ENCODE measurements around the gene AKR1B15.

The AKR1B15 gene

GRCh38 chr7:134593530-134594392, 44.9 kb downstream of the AKR1B15 start:
- DNase-seq: peak; percentile 13
- H3K27ac ChIP-seq: no peak overlapping the region
- no peak for TF ChIP-seq CTCF (IDR thresholded peaks at IDR 0.05; ENCODE audit: low read depth, low read length)

GRCh38 chr7:134594877-134595276, 46.0 kb downstream of the AKR1B15 start:
- H3K4me3 ChIP-seq (ENCODE audit: low read depth, low read length): no peak overlapping the region
- no peak overlapping the region for H3K27ac ChIP-seq
- peaks cover 17% of the 10 kb centered on the region for H3K9me3 ChIP-seq (ENCODE audit: severe bottlenecking)
- TF ChIP-seq CTCF (IDR thresholded peaks at IDR 0.05; ENCODE audit: low read depth, low read length): no peak
- no peaks in the 10 kb centered on the region for H3K27me3 ChIP-seq (ENCODE audit: insufficient read depth, low read depth, severe bottlenecking)
- no peaks in the 10 kb centered on the region for H3K36me3 ChIP-seq
- DNase-seq: no peak

More at GRCh38 chr7:134593530-134594392, 44.9 kb downstream of the AKR1B15 start:
- Histone ChIP-seq H3K27me3 (ENCODE audit: insufficient read depth, low read depth, severe bottlenecking) (no peaks in the 10 kb centered on the region), H3K36me3 (no peaks in the 10 kb centered on the region), H3K9me3 (ENCODE audit: severe bottlenecking) (peaks cover 15% of the 10 kb centered on the region), H3K4me3 (ENCODE audit: low read depth, low read length) (no peak overlapping the region)

GRCh38 chr7:134599371-134599770, 50.5 kb downstream of the AKR1B15 start:
- no peaks in the 10 kb centered on the region for H3K27me3 ChIP-seq (ENCODE audit: insufficient read depth, low read depth, severe bottlenecking)
- peak; percentile 10 for DNase-seq

GRCh38 chr7:134601459-134601858, 52.5 kb downstream of the AKR1B15 start:
- no peak overlapping the region for H3K4me3 ChIP-seq (ENCODE audit: low read depth, low read length)
- TF ChIP-seq CTCF (IDR thresholded peaks at IDR 0.05; ENCODE audit: low read depth, low read length): no peak
- H3K27me3 ChIP-seq (ENCODE audit: insufficient read depth, low read depth, severe bottlenecking): no peaks in the 10 kb centered on the region
- H3K9me3 ChIP-seq (ENCODE audit: severe bottlenecking): peaks cover 6% of the 10 kb centered on the region
- no peaks in the 10 kb centered on the region for H3K36me3 ChIP-seq
- no peak overlapping the region for H3K27ac ChIP-seq
- DNase-seq: no peak

More at GRCh38 chr7:134599371-134599770, 50.5 kb downstream of the AKR1B15 start:
- Histone ChIP-seq H3K9me3 (ENCODE audit: severe bottlenecking) (peaks cover 8% of the 10 kb centered on the region), H3K27ac (no peak overlapping the region), H3K4me3 (ENCODE audit: low read depth, low read length) (no peak overlapping the region), H3K36me3 (no peaks in the 10 kb centered on the region)
- TF ChIP-seq CTCF (IDR thresholded peaks at IDR 0.05; ENCODE audit: low read depth, low read length): no peak

- no peaks in the 10 kb centered on the region for H3K36me3 ChIP-seq
- TF ChIP-seq CTCF (IDR thresholded peaks at IDR 0.05; ENCODE audit: low read depth, low read length): no peak
- H3K27ac ChIP-seq: no peak overlapping the region
- H3K27me3 ChIP-seq (ENCODE audit: insufficient read depth, low read depth, severe bottlenecking): no peaks in the 10 kb centered on the region
- peaks cover 4% of the 10 kb centered on the region for H3K9me3 ChIP-seq (ENCODE audit: severe bottlenecking)
- no peak for DNase-seq
- H3K4me3 ChIP-seq (ENCODE audit: low read depth, low read length): no peak overlapping the region
These were observed 54.1 kb downstream of the AKR1B15 start for GRCh38 chr7:134602881-134603451.

All from WERI-Rb-1 (cell line).